Common myeloid progenitor, CD34-positive (primary cell): ENCODE results near the gene VAMP2.

Experiments
- CTCF ChIA-PET: fragments of 350-600 bp; sonication (Branson Sonifier 250); formaldehyde crosslinking; loops from one replicate; lab custom pipeline; 2021; ENCODE audit warnings: antibody characterized with exemption; lab: Charles Lee
- POLR2A ChIA-PET: fragments of 350-600 bp; sonication (Branson Sonifier 250); formaldehyde crosslinking; loops from one replicate; lab custom pipeline; 2021; ENCODE audit warnings: antibody characterized with exemption; lab: Charles Lee
- DNase-seq, 3 donors: peaks; one replicate each; pipeline versions ENCODE4 v3.0.0 to v3.0.0-alpha.2; 2013
- H3K27ac ChIP-seq, 2 experiments: 1 replicate in 1 of 2; 2 replicates in 1 of 2; pipeline ENCODE4 v1.7.0; 2013; ENCODE audit warnings: inconsistent platforms in 2 of 2, low read length in 2 of 2, mild to moderate bottlenecking in 2 of 2, low read depth in 1 of 2, moderate library complexity in 1 of 2; ENCODE audit not compliant: severe bottlenecking in 2 of 2, insufficient read depth in 1 of 2, poor library complexity in 1 of 2
- H3K27me3 ChIP-seq, 5 experiments: replicated peaks in 2 of 5; 1 replicate in 3 of 5; 2 replicates in 2 of 5; pipeline versions ENCODE4 v1.6.1 to v1.7.0; 2013; ENCODE audit warnings: low read length in 4 of 5, mild to moderate bottlenecking in 2 of 5, moderate library complexity in 2 of 5, inconsistent platforms in 1 of 5; ENCODE audit not compliant: insufficient read depth in 5 of 5, control insufficient read depth in 4 of 5
- H3K36me3 ChIP-seq, 4 experiments: 1 replicate in 2 of 4; 2 replicates in 2 of 4; pipeline versions ENCODE4 v1.6.1 to v1.7.0; 2013; ENCODE audit warnings: low read length in 3 of 4, control low read depth in 1 of 4, mild to moderate bottlenecking in 1 of 4; ENCODE audit not compliant: control insufficient read depth in 4 of 4, insufficient read depth in 4 of 4
- H3K4me1 ChIP-seq, 4 experiments: 1 replicate in 3 of 4; 2 replicates in 1 of 4; pipeline versions ENCODE4 v1.6.1 to v1.7.1; 2013; ENCODE audit warnings: low read length in 3 of 4, mild to moderate bottlenecking in 3 of 4, control low read depth in 1 of 4, inconsistent platforms in 1 of 4, moderate library complexity in 1 of 4; ENCODE audit not compliant: control insufficient read depth in 4 of 4, insufficient read depth in 4 of 4; ENCODE audit errors: control extremely low read depth in 1 of 4
- H3K4me3 ChIP-seq, 7 experiments: 1 replicate in 4 of 7; 2 replicates in 3 of 7; pipeline versions ENCODE4 v1.5.1 to v1.7.0; 2013; ENCODE audit warnings: mild to moderate bottlenecking in 7 of 7, low read length in 6 of 7, moderate library complexity in 6 of 7, inconsistent platforms in 2 of 7, low read depth in 2 of 7, control low read depth in 1 of 7; ENCODE audit not compliant: insufficient read depth in 4 of 7, control insufficient read depth in 1 of 7; ENCODE audit errors: extremely low read depth in 1 of 7
- H3K9me3 ChIP-seq, 5 experiments: 1 replicate in 4 of 5; 2 replicates in 1 of 5; pipeline versions ENCODE4 v1.6.1 to v1.7.1; 2013; ENCODE audit warnings: low read length in 4 of 5, mild to moderate bottlenecking in 2 of 5, inconsistent platforms in 1 of 5, low read depth in 1 of 5, moderate library complexity in 1 of 5; ENCODE audit not compliant: control insufficient read depth in 4 of 5, insufficient read depth in 2 of 5; ENCODE audit errors: control extremely low read depth in 1 of 5
- WGBS: methylation state at CpG from one replicate; pipeline ENCODE4 v1.1.5; 2013; ENCODE audit not compliant: insufficient coverage; 5-methylcytosine and 5-hydroxymethylcytosine counted together

VAMP2 gene

DNA sequence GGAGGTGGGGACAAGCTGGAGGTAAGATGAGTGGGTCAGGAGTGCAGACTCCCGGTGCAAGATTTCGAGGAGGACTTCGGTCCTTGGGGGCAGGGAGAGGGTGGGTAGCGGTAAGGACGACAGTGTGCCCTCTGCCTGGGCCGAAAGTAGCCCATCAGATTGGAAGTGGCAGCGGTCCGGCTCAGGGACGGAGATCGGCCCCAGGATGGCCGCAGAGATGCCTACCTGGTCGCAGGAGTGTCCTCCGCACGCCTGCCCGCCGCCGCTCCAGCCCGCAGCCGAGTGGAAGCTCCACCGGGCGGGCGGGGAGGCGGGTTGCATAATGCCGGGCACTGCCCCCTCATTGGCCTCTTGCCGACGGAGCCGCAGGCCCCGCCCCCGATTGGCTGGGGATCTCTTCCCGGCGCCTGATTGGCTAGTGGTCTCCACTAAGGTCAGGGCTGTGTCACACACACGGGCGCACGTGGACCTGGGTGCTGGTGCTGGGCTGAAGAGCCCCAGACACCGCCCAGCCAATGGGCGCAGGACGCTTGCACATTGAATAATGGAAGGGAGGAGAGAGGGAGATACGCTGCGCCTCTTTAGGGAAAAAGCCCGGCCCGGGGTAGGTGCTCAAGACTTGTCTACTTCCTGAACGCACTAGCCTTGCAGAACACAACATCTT, 10.5 kb downstream of the VAMP2 start, which contains the start of gene PER1:
PER1 (minus strand) TSS at position 293 of the 664 bp plus-strand sequence. CDS start 1,698 bp downstream, outside the sequence.
- H3K4me1 ChIP-seq: peaks cover 15 to 68% (median 66%) of the 10 kb centered on the region in 4 experiments
- POLR2A ChIA-PET: interaction anchor here (1.0 to 1.3 kb wide), 4 partner anchors 9 to 21 kb away, joined by 4 to 14 read pairs (median 8); no protein-coding TSS in a partner anchor
- WGBS: 9% methylated on average over 42 of the region's 42 CpGs

DNA sequence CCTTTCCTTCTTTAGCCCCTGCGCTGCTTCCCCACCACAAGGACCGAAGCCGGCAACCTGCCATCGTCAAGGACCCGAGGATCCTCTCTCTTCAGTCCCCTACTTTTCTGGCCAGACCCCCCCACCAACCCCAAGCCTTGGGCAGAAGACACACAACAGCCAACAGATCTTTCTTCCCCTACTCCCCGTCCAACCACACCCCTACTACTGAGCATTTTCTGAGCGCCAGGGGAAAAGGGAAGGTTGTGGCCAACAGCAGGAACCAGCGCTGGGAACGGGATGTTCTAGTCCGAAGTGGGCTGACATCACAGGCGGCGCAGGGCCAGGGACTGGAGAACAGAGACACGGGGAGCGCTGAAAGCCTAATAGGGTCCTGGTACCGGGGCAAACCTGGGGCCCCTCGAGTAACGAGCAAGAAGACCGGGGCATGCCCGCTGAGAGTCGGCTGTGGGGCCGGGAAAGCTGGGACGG, 11.1 kb downstream of the VAMP2 start:
- 0% methylated on average over 13 of the region's 22 CpGs for WGBS

More for the DNA sequence above, 10.5 kb downstream of the VAMP2 start, which contains the start of gene PER1:
- H3K27me3 ChIP-seq: no peaks in the 10 kb centered on the region
- peaks cover 9 to 31% (median 26%) of the 10 kb centered on the region in 4 experiments for H3K36me3 ChIP-seq
- peak; percentile 86 to 91 (median 90) for DNase-seq
- H3K9me3 ChIP-seq: no peaks in the 10 kb centered on the region
- CTCF ChIA-PET: interaction anchor here (1.9 to 22.4 kb wide), 3 partner anchors 3 to 33 kb away, joined by 10 to 292 read pairs (median 292); partner anchors contain the start of genes ALOXE3, PER1 and VAMP2
- H3K27ac ChIP-seq: peak within 1 kb of the TSS; percentile 85 to 92
- peak within 1 kb of the TSS; percentile 61 to 94 (median 80) for H3K4me3 ChIP-seq

GRCh38 chr17:8151120-8151640, 11.6 kb downstream of the VAMP2 start:
- CTCF ChIA-PET: interaction anchor here (1.9 to 22.4 kb wide), 3 partner anchors 4 to 32 kb away, joined by 10 to 292 read pairs (median 292); partner anchors contain the start of genes ALOXE3, PER1 and VAMP2
- WGBS: 0% methylated on average over 36 of the region's 38 CpGs
- Histone ChIP-seq H3K4me3 (peak overlapping the region; percentile 61 to 94 (median 80)), H3K36me3 (peaks cover 11 to 42% (median 36%) of the 10 kb centered on the region in 4 experiments), H3K9me3 (no peaks in the 10 kb centered on the region), H3K27me3 (no peaks in the 10 kb centered on the region), H3K27ac (peak overlapping the region; percentile 85 to 92), H3K4me1 (peaks cover 12 to 62% (median 60%) of the 10 kb centered on the region in 4 experiments)
- peak; percentile 88 to 92 (median 90) for DNase-seq
- POLR2A ChIA-PET: interaction anchor here (0.6 to 1.3 kb wide), 7 partner anchors 8 to 72 kb away, joined by 3 to 7 read pairs (median 4); no protein-coding TSS in a partner anchor

More for the DNA sequence above, 11.1 kb downstream of the VAMP2 start:
- Histone ChIP-seq H3K4me1 (peaks cover 12 to 63% (median 60%) of the 10 kb centered on the region in 4 experiments), H3K4me3 (peak overlapping the region; percentile 61 to 94 (median 80)), H3K27me3 (no peaks in the 10 kb centered on the region), H3K27ac (peak overlapping the region; percentile 85 to 92), H3K9me3 (no peaks in the 10 kb centered on the region), H3K36me3 (peaks cover 9 to 37% (median 31%) of the 10 kb centered on the region in 4 experiments)
- ChIA-PET CTCF (interaction anchor here (1.9 to 22.4 kb wide), 3 partner anchors 4 to 32 kb away, joined by 10 to 292 read pairs (median 292); partner anchors contain the start of genes ALOXE3, PER1 and VAMP2), POLR2A (interaction anchor here (0.8 to 1.3 kb wide), 7 partner anchors 8 to 71 kb away, joined by 3 to 14 read pairs (median 5); no protein-coding TSS in a partner anchor)
- peak in 2 of 3 donors; percentile 69 to 74 for DNase-seq

DNA sequence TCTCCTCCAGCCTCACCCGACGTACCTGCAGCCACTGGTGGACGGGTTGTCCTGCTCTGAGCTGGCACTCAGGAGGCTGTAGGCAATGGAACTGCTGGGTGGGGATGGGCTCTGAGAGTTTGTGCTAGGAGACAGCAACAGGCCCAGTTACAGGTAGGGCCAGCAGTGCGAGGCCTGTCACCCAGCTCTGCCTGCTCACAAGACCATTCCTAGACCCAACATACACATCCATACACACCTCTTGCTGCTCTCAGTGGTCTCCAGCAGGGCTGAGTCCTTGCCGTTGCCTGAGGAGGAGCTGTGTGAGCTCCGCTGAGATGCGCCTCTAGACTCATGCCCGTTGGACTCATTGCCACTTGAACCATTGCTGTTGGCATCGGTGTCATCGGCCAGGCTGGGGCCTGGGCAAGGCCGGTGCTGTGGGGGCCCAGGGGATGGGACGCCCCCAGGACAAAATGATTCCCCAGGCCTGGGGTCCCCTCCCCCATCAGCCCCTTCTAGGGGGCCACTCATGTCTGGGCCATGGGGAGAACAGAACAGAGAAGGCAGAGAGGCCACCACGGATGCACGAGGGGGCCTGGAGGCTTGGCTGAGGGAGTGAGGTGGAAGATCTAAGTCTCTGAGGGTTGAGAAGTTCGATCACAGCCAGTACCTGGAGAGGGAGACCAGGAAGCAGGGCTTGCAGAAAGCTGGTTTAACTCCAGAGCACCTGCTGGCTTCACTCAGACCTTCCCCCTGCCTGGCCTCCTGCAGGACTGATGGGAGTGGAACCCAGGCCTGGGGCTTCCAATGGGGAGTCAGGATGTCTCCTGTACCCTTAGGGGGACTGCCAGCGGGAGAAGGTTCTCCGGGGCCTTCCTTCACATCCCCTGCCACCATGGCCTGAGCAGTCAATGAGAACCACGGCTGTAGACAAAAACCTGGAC, 12.3 kb downstream of the VAMP2 start:
- Histone ChIP-seq H3K9me3 (no peaks in the 10 kb centered on the region), H3K4me1 (peaks cover 9 to 55% (median 53%) of the 10 kb centered on the region in 4 experiments), H3K4me3 (peak overlapping the region in 6 of 7 experiments; percentile 28 to 94 (median 82)), H3K27ac (peak overlapping the region; percentile 49 to 92), H3K27me3 (no peaks in the 10 kb centered on the region), H3K36me3 (peaks cover 13 to 49% (median 42%) of the 10 kb centered on the region in 4 experiments)
- ChIA-PET POLR2A (interaction anchor here (0.6 to 1.0 kb wide), 7 partner anchors 9 to 73 kb away, joined by 3 to 7 read pairs (median 3); no protein-coding TSS in a partner anchor), CTCF (interaction anchor here (1.9 to 22.4 kb wide), 3 partner anchors 5 to 31 kb away, joined by 10 to 292 read pairs (median 292); partner anchors contain the start of genes ALOXE3, PER1 and VAMP2)
- WGBS: 79% methylated on average over 12 of the region's 18 CpGs
- DNase-seq: no peak

GRCh38 chr17:8149419-8150193, 13.1 kb downstream of the VAMP2 start:
- H3K4me3 ChIP-seq: no peak overlapping the region
- POLR2A ChIA-PET: interaction anchor here (0.9 kb wide), 1 partner anchor 11 kb away, joined by 3 read pairs; no protein-coding TSS in a partner anchor

More at GRCh38 chr17:8149419-8150193, 13.1 kb downstream of the VAMP2 start:
- peaks cover 13 to 57% (median 46%) of the 10 kb centered on the region in 4 experiments for H3K36me3 ChIP-seq
- WGBS: over 99% methylated on average over 29 of the region's 29 CpGs
- CTCF ChIA-PET: interaction anchor here (19.3 to 22.4 kb wide), 2 partner anchors 6 to 8 kb away, joined by 292 read pairs; partner anchors contain the start of genes PER1 and VAMP2
- H3K27ac ChIP-seq: no peak overlapping the region
- DNase-seq: no peak
- H3K9me3 ChIP-seq: no peaks in the 10 kb centered on the region
- H3K27me3 ChIP-seq: no peaks in the 10 kb centered on the region
- H3K4me1 ChIP-seq: peaks cover 5 to 47% (median 45%) of the 10 kb centered on the region in 4 experiments
